ENCODE data around the gene RNF111. TPM values are rescaled to one million over a fixed set of nuclear protein-coding genes. Genes with fewer than 3 reads are reported as not detected.

RNF111 gene
- total and polyA plus RNA-seq, 9 of the 15 experiments (the other 6 are each of a cell fraction or from before 2014, with no cell fraction given): 7.9 to 26.0 (median 14.4) TPM

DNA sequence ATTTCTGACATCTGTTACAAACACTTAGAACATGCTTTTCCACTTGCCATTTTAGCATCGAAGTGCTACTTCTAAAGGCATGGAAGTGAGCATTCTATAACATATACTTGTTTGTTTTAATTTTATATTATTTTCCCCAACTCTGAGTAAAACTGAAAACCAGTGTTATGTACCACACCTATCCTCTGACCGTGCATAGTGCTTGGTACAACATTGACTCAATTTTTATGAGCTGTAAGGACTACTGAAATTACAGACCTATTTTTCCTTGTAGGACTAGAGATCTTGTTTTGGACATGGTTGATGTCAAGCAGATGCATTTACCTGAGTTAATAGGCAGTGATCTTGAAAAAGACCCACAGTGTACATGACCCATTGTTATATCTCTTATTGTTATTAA, 66.0 kb downstream of the RNF111 start:
- Histone ChIP-seq H3K27me3 (ENCODE audit: control insufficient read depth in 2 of 2, insufficient read depth in 2 of 2, low read length in 2 of 2) (no peaks in the 10 kb centered on the region), H3K9me1 (ENCODE audit: control insufficient read depth, insufficient read depth, low read length) (no peaks in the 10 kb centered on the region), H3K27ac (ENCODE audit: extremely low read depth, low read depth, low read length) (no peak overlapping the region), H2AFZ (ENCODE audit: low read depth, low read length) (no peak overlapping the region), H3K4me2 (ENCODE audit: insufficient read depth, low read length) (no peak overlapping the region), H3K4me3 (no peak overlapping the region), H3K9me3 (replicated peaks; ENCODE audit: control insufficient read depth, insufficient read depth, low read depth, low read length) (no peaks in the 10 kb centered on the region), H3K9ac (ENCODE audit: insufficient read depth in 1 of 2, low read depth in 2 of 2, low read length in 2 of 2) (no peak overlapping the region), H3K36me3 (ENCODE audit: control insufficient read depth, insufficient read depth, low read length) (peaks cover 59% of the 10 kb centered on the region), H4K20me1 (replicated peaks; ENCODE audit: control insufficient read depth, insufficient read depth, low read length) (no peaks in the 10 kb centered on the region), H3K79me2 (ENCODE audit: control insufficient read depth, insufficient read depth, low read length) (peaks cover 19% of the 10 kb centered on the region), H3K4me1 (replicated peaks in 1 of 2; ENCODE audit: control insufficient read depth in 2 of 2, insufficient read depth in 2 of 2, low read length in 2 of 2) (no peaks in the 10 kb centered on the region)
- no peak for ATAC-seq
- DNase-seq (ENCODE audit: extremely low read depth in 1 of 4, low spot score in 3 of 4): no peak
- CTCF ChIA-PET (ENCODE audit: low intra/inter-chr PET ratio): no interaction called here
- no TSS peak for BruUV-seq (replicated peaks)
- TF ChIP-seq ZNF217 (CRISPR knock-in tag; IDR thresholded peaks at IDR 0.05) (no peak), PTBP1 (IDR thresholded peaks at IDR 0.05; ENCODE audit: low read depth, low read length) (no peak), ZNF780A (CRISPR knock-in tag; IDR thresholded peaks at IDR 0.05) (no peak)
- intact Hi-C loops (cut with micrococcal nuclease): no loop called here
- 81% methylated on average over 2 of the region's 2 CpGs for WGBS (ENCODE audit: insufficient coverage, low coverage, missing lambda C conversion rate)
- no peak for FAIRE-seq
- in situ Hi-C loops (cut with MboI): no loop called here
- POLR2A ChIA-PET: no interaction called here

GRCh38 chr15:59059076-59059597, 71.7 kb downstream of the RNF111 start:
- Histone ChIP-seq H3K4me3 (no peak overlapping the region), H3K79me2 (ENCODE audit: control insufficient read depth, insufficient read depth, low read length) (no peaks in the 10 kb centered on the region), H3K9me1 (ENCODE audit: control insufficient read depth, insufficient read depth, low read length) (no peaks in the 10 kb centered on the region), H3K27ac (ENCODE audit: extremely low read depth, low read depth, low read length) (no peak overlapping the region), H4K20me1 (replicated peaks; ENCODE audit: control insufficient read depth, insufficient read depth, low read length) (no peaks in the 10 kb centered on the region), H3K4me2 (ENCODE audit: insufficient read depth, low read length) (no peak overlapping the region), H3K9me3 (replicated peaks; ENCODE audit: control insufficient read depth, insufficient read depth, low read depth, low read length) (no peaks in the 10 kb centered on the region), H3K27me3 (ENCODE audit: control insufficient read depth in 2 of 2, insufficient read depth in 2 of 2, low read length in 2 of 2) (no peaks in the 10 kb centered on the region), H2AFZ (ENCODE audit: low read depth, low read length) (no peak overlapping the region), H3K4me1 (replicated peaks in 1 of 2; ENCODE audit: control insufficient read depth in 2 of 2, insufficient read depth in 2 of 2, low read length in 2 of 2) (no peaks in the 10 kb centered on the region), H3K36me3 (ENCODE audit: control insufficient read depth, insufficient read depth, low read length) (peaks cover 93% of the 10 kb centered on the region), H3K9ac (ENCODE audit: insufficient read depth in 1 of 2, low read depth in 2 of 2, low read length in 2 of 2) (no peak overlapping the region)
- no peak for TF ChIP-seq NCOR1 (IDR thresholded peaks at IDR 0.05)
- TF ChIP-seq MBD2 (IDR thresholded peaks at IDR 0.05; ENCODE audit: borderline replicate concordance, low read depth): no peak
- TF ChIP-seq ZBTB12 (CRISPR knock-in tag; IDR thresholded peaks at IDR 0.05): no peak
- TF ChIP-seq NCOA6 (IDR thresholded peaks at IDR 0.05): no peak
- no peak for TF ChIP-seq ZNF780A (CRISPR knock-in tag; IDR thresholded peaks at IDR 0.05)
- no peak for TF ChIP-seq KHSRP (IDR thresholded peaks at IDR 0.05)
- TF ChIP-seq ZNF445 (CRISPR knock-in tag; IDR thresholded peaks at IDR 0.05; ENCODE audit: low read depth): no peak
- TF ChIP-seq STAT5A (IDR thresholded peaks at IDR 0.05; ENCODE audit: borderline replicate concordance, low read length): no peak
- no peak for TF ChIP-seq ZNF41 (CRISPR knock-in tag; conservative IDR thresholded peaks at IDR 0.05)
- no peak for TF ChIP-seq LEF1 (IDR thresholded peaks at IDR 0.05)
- TF ChIP-seq, protein P1, sequence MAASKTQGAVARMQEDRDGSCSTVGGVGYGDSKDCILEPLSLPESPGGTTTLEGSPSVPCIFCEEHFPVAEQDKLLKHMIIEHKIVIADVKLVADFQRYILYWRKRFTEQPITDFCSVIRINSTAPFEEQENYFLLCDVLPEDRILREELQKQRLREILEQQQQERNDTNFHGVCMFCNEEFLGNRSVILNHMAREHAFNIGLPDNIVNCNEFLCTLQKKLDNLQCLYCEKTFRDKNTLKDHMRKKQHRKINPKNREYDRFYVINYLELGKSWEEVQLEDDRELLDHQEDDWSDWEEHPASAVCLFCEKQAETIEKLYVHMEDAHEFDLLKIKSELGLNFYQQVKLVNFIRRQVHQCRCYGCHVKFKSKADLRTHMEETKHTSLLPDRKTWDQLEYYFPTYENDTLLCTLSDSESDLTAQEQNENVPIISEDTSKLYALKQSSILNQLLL (CRISPR knock-in tag; IDR thresholded peaks at IDR 0.05; ENCODE audit: borderline replicate concordance): no peak
- TF ChIP-seq ZBTB34 (CRISPR knock-in tag; IDR thresholded peaks at IDR 0.05): no peak
- in situ Hi-C loops (cut with MboI): no loop called here
- intact Hi-C loops (cut with micrococcal nuclease): loop anchor here (5.0 kb wide), 1 partner anchor 72 kb away; the partner anchor contains the start of gene RNF111
- ATAC-seq: no peak
- CTCF ChIA-PET (ENCODE audit: low intra/inter-chr PET ratio): no interaction called here
- FAIRE-seq: no peak
- no TSS peak for BruUV-seq (replicated peaks)
- no peak for DNase-seq (ENCODE audit: extremely low read depth in 1 of 4, low spot score in 3 of 4)
- WGBS (ENCODE audit: insufficient coverage, low coverage, missing lambda C conversion rate): 91% methylated on average over 2 of the region's 2 CpGs
- POLR2A ChIA-PET: no interaction called here

Data from K562 (cell line).